ENCODE measurements around the gene LRRC75A. TPM values are rescaled to one million over a fixed set of nuclear protein-coding genes. Genes with fewer than 3 reads are reported as not detected.

The LRRC75A gene
- total RNA-seq, 1 experiment from 2014 or later: not detected

DNA sequence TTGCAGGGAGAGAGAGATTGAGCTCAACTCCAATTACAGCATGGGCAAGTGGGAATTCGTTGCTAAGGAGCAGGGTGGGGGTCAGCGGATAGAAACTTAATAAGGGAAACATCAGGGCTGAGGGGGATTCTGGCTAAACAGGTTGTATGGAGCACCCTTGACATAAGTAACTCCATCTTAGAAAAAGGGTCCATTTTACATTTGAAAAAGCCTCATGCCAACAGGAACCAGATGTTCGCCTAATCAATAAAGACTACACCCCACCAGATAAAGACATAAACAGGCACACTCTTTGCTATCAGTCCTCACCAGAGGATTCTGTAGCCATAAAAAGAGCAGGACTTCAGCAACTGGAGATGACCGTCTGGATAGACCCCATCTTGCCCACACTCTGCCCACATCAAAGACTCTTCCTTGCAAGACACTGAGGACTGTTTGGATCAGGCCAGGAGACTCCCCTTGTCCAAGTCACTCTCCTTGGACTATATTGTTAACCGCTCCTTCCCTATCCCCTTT, 1.6 kb upstream of the LRRC75A start:
- no peak for DNase-seq (ENCODE audit: low read depth)

DNA sequence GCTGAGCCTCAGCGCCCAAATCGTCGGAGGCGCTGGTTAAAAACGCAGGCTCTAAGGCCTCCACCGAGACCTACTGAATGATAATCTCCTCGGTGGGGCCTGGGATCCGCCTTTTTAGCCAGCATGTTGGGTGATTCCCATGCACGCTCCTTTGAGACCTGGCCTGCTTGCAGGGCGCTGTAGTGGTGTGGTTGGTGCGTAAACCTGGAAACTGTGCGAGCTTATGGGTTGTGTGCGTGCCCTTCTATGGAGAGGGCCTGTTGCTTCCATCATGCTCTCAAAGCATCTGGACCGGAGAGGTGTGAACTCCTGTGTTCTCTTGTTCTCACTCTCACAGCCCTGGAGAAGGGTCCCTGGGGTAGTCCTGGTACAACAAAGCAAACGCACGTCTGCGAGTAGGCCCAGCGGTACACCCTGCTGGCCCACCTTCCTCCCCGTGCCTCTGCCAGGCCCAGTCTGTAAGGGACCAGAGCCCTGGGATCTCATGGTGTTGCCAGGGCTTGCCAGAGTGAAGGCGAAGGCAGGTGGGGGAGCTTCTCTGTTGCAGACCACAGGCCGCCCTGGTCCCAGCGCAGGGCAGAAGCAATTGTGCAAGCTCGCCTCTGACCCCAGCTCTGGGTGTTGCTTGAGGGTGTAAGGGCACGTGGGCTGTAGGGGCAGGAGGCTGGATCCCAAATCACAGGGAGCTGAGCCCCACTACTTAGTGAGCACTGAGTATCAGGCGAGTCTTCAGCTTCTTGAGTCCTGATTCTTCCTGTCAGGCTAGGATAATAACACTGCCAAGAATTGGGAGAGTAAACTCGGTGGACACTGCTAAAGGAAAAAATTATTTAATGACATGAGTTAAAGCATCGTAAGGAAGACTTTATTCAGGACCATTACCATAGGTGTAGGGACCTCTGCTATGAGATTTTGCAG, 879 bp upstream of the LRRC75A start:
- DNase-seq (ENCODE audit: low read depth): no peak

DNA sequence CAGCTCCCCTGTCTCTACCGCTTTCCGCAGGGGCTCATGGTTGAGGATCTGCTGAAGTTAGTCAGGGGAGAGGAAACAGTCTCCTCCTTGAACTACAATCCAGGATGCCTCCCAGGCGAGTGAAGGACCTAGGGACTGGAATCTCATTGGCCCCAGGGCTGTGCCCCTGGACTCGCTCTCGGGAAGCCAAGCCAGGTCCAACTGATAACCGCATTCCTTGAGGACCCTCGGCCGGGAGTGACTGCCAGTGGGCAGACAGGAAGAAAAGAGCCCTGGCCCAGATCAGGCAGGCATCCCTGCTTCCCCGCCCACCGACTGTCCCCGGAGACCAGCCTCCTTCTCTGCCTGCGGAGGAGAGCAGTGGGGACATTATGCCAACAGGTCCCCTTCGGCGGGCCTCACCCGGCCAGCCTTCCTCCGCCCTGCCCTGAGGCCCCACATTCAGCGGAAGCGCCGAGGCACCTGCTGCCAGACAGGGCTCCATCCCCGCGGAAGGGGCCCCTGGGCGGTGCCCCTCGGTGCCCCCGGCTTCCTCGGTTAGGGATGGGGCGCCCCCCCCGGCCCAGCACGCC, 776 bp downstream of the LRRC75A start:
- DNase-seq (ENCODE audit: low read depth): no peak

DNA sequence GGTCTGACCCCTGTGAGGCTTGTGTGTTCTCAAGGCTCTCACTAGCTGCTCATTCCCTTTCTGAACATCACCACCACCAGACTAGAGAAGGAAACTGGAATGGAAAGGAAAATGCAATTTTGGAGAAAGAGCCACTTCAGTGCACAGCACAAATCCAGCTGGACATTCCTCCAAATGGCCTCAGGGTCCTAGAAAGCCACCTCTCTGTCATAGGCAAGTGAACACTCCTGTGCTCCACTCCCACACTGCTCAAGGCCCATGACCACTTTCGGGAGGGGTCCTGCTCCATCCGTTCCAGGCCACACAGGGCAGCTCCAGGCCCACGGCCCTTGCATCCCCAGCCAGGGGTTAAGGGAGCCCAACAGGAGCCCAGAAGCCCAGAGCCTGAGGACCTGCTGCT, 2.6 kb downstream of the LRRC75A start:
- DNase-seq (ENCODE audit: low read depth): no peak

DNA sequence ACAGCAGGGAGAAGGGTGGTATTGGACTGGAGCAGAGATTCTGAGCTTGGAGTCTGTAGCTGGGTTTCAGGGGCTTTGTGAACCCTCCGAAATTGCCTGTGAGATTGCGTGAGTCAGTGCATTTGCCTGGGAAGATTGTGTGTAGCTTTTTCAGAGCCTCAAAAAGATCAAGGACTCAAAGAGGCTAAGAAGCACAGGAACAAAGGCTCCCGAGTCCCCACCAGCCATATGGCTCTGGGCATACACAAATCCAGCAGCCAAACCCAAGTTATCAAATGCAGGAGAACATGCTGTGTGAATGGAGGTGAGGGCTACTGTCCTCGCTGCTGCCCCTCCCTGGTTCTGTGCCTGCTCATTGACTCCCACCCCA, 3.0 kb downstream of the LRRC75A start:
- no peak for DNase-seq (ENCODE audit: low read depth)

DNA sequence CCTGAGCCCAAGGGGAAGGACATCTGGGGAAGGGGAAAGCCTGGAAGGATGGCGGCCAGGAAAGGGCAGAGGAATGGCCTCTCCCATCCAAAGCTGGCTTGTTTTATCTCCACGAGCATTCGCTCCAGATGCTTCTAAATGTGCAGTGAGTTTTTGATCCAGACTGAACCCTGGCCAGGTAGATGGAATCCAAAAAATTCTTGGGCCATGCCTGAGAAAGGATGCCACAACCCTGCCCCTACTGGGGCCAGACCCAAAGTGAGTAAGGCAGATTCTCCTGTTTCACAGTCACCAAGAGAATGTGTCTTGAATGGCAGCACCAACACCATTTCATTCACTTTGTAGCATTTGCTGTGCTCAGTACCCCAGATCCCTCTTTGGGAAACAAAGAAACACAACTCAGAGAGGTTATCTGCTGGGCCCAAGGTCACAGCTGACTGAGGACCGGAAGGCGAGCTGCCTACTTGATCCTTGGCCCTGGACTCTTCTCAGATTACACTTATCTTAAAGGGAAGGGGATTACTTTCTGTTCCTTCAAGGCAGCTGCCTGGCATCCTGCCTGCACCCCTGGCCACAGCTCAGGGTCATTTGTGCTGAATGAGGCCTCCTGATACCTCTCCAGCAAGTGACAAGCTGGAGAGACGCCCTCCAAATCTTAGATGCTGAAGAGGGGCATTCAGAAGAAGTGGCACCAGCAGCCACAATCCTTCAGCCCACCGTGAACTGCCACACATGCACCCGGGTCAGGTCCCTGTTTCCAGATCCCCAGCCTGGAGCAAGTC, 3.6 kb downstream of the LRRC75A start:
- no peak for DNase-seq (ENCODE audit: low read depth)

DNA sequence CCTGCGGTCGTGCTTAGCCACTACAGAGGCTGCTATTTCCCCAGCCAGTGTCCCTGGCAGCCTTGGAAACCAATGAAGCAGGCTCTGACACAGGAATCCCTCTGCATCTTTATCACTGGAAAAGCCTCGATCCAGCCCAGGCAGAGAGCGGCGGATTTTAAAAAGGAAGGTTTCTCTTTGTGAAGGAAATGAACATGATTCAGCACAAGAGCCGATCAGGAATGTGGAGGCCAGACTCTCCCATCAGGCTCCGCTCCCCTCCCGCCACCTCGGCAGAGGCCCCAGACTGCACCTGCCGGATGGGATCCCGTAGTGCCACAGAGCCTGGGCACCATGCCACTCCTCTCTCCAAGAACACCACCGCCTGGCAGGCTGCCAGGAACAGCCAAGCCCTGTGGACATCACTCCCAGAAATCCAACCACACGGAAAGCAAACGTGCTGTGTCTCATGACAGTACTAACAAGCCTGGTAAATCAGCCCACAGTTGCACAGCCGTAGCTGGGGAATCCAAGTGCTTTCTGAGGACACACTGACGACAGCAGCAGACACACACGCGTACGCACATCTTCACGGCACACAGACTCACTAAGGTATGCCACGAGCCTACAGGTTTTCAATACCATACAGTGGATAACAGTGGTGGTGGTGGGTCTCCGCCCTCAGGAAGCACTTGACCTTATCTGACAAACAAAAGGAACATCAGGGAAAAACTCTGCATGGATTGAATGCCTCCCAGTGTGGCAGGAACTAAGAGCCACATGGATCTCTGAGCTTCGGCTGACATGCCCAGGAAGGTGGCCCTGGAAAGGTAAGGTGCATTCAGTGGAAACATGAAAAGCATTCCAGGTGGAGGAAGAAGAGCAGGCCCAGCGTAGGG, 5.4 kb downstream of the LRRC75A start:
- peak; percentile 63 for DNase-seq (ENCODE audit: low read depth)

DNA sequence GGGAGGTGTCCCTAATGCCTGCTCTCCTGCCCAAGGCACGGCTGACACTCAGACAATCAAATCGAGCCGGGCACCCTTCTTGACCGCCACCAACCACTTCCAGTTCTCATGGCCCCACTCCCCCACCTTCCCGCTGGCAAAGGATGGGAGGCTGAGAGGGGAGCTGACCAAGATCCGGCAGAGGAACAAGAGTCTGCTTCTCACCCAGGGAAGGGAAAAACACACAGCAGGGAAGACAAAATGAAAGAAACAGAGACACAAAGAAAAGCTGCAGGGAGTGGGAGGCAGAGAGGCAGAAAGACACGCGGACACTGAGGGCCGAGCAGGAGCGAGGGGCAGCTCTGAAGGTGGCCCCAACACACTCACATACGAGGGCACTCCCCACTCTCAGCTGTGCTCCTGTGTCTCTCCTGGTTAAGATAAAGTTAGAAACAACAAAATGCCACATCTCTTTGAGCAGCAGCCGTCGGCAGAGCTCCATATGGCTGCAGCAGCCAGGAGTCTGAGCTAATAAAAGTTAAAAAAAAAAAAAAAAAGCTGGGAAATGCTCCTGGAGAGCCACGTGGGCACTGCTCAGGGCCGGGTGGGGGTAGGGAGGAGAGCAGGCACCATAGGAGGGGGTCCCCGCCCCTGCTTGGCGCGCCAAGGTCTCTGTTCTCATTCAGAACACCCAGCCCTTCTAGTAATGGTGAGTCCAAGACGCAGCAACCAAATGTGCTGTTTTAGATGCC, 7.4 kb downstream of the LRRC75A start:
- DNase-seq (ENCODE audit: low read depth): no peak

DNA sequence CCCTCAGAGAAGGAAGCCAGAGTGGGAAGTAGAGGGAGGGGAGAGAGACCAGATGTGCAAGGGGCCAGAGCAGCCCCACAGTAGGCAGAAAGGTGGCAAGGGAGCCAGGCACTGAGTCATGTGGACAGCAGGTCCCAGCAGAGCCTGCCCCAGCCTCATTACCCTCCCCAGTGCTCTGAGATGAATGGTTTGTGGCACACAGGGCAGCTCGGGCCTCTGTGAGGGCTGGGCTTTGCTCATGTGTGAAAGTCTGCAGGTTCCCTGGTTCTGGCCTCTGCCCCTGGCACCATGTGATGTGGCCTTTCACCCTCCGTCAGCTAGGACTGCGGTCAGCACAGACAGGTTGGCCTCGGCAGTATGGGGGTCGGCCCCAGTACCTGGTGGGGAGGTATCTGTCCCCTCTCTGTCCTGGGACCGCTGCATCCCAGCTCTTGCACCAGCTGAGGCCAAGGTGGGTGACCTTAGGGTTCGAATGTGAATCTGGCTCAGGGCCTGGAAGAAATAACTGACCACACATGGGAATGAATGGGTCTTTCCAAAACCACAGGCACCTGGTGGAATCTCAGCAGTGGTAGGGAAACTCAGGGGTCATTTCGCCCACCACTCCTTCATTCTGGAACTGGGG, 8.9 kb downstream of the LRRC75A start:
- no peak for DNase-seq (ENCODE audit: low read depth)

DNA sequence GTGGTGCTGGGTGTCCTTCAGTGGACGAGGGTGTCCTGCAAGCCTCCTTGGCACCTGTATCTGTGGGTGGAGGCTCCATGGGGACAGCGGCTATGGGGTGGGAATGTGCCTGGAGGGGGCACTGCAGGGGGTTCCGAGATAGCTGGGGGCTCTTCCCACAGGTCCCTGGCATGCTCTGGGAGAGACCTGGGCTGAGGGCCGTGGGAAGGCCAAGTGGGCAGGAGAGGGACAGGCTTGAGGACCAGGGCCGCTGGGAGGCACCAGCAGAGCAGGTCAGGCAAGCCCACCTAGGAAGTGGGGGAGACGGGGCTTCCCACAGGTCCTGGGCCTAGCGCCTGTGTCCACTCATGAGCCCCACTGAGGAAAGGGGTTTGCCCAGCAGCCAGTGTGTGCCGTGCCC, 9.7 kb downstream of the LRRC75A start:
- DNase-seq (ENCODE audit: low read depth): no peak

DNA sequence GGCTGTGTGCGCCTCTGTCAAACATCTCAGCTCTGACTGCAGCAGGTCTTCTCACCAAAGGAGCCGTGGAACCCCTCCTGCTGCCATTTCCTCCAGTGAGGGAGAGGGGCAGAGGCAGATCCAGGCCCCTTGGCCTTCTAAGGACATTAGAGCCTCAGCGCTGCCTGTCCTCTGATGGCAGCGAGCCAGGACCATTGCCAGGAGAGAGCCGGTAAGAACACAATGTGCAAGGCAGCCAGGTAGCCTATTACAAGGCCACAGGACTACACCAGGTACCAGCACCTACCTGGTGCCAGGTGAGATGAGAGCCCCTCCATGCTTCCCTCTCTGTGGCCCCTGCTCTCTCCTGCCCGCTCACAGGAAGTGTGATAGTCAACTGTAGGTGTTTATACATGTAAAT, 11.0 kb downstream of the LRRC75A start:
- no peak for DNase-seq (ENCODE audit: low read depth)

DNA sequence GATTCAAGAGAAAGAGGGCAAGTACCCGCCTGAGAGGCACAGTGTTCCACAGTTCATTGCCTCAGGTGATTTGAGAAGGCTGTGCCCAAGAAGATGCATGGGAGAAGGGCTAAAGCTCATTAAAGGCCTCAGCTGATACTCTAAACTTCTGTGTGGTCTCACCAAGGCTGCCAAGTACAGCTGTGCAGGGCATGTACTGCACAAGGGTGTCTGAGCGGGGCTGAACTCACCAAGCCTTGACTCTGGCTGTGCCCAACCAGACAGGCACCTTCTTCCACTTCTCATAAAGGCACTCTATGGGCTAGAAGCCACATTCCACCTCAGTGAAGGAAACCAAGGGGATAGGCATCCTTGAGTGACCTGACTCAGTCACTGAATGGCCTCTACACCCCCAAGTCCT, 12.7 kb downstream of the LRRC75A start:
- DNase-seq (ENCODE audit: low read depth): no peak

DNA sequence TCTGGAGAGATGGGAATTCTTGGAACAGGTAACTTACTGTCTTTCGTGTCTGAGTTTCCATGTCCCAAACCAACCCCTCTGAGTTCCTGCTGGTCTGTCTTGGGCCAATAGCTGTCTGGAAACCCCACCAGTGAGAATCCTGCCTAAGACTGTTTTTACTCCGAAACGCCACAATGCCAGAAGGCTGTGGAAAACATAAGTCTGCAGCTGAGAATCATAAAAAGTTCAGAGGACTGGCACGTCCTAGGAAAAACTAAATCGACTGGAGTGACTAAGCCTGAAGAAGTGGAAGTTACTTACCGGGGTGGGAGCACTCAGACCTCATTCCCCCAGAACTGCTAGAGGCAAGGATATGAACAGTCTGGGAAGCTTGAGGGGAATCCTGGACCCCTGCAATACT, 13.3 kb downstream of the LRRC75A start:
- no peak for DNase-seq (ENCODE audit: low read depth)

DNA sequence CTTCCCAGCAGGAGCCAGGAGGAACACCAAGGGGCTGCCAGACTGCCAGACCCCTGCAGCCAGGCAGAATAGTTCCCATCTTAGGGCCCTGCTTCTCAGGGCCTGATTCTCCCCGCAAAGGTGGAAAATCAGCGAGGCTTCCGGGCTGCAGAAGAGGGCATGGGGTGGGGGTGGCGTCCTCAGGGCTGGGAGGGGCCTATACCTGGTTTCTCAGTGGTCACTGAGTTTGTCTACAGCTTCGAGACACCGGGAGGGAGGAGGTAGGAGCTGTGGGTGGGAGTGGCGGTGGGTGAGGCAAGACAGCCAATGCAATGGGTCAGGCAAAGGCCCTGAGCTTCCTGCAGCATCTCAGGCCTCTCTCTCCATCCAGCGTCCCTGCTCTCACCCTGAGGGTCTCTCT, 14.3 kb downstream of the LRRC75A start:
- no peak for DNase-seq (ENCODE audit: low read depth)

DNA sequence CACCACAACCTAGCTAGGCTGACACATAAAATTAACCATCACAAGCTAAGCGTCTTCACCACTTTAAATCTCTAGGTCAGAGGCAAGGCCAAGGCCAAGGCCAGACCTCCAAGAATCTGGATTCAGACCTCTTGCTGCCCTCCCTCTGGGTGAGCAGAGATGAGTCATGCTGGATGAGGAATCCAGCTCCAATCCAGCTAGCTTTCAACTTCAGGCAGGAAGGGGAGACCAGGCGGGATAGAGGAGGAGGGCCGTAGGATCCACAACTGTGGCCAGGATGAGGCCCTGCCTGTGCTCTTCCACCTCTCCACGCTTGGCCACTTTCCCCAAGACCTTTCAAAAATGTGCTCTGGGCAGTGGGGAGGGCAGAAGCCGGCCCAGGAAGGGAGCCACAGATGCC, 14.7 kb downstream of the LRRC75A start:
- peak; percentile 83 for DNase-seq (ENCODE audit: low read depth)

DNA sequence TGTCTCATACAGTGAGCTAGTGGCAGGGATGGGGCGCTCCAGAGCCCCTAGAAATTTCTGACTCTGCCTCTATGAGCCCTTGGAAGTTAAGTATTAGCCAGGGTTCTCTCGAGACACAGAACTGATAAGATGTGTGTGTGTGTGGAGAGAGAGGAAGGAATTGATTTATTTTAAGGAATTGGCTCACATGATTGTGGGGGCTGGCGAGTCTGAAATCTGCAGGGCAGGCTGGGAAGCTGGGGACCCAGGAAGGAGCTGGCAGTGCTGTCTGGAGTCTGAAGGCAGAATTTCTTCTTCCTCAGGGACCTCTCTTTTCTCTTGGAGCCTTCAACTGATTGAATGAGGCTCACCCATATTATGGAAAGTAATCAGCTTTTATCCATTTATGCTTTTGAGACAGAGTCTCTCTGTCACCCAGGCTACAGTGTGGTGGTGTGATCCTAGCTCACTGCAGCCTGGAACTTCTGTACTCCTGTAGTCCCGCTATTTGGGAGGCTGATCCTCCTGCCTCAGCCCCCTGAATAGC, 16.8 kb downstream of the LRRC75A start:
- DNase-seq (ENCODE audit: low read depth): no peak

DNA sequence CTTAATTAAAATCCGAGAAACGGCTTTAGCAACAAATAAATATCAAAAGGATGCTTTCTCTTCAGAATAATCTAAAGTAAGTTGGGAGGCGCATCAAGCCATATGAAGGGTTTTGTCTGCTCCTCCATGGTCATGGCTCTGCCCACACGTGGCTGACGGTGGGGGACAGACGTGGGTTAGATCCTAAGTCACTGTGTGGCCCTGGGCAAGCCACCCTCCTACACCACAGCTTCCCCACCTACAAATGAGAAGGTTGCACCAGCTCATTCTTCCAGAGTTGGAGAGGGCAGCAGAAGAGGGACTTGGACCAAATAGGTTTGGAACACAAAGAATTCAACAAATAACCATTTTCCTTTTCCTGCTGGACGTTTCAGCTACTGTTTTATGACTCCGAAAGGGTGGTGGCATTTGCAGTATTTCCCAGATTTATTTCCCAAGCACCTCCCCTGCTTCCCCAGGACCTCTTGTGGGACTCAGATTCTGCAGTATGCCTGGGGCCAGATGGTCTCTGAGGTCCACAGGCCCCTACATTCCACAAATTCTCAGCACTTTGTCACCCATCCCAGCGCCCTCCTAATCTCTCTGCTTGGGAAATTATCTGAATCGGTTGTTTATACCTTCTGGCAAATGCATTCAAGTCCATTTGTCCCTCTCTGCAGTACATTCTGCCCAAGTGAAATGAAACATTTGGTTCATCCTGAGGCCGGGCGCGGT, 17.8 kb downstream of the LRRC75A start:
- DNase-seq (ENCODE audit: low read depth): no peak

DNA sequence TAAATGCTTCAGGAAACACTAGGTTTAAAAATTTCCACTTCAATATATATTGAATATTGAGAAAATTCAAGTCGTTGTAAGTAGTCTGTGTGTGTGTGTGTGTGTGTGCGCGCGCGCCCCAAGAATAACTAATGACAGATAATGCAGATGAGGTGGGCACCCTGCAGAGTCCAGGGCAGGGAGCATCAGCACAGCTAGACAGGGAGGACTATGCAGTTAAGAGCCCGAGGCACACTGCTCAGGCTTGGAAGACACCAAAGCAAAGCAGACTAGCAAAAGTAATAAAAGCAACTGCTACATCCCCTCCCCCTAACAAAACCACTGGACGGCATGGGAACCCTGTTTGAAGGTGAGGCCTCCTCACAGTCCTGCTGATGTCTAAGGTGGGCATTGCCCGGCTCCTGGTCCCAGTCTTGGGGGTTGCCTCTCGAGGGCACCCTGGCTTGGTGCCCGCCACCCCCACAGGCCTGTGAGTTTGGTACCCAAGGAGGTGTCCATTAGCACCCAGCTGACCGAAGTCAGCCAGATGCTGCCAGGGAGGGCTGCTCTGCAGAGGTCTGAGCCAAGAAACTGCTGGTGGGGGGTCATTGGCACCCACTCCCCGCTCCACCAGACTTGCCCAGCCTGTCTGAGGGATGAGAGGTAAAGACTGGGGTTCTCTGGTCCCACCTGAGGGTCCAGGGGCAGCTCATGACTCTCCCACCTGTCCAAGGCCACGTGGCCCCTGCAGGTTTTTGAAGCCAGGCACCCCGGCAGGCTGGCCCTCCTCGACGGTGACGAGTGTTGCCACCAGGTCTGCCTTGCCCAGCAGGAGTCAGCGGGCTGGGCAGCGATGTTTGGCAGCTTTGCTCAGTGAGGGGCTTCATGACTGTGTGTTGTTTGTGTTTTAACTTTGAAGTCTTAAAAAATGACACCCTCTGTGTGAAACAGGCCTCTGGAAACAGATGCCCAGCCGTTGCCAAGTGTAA, 18.7 kb downstream of the LRRC75A start:
- DNase-seq (ENCODE audit: low read depth): no peak
